GM12873 (cell line): ENCODE measurements around the gene POLQ.

Source experiments
- CTCF ChIP-seq: IDR thresholded peaks from 2 replicates; pipeline ENCODE4 v1.5.1; 2012; ENCODE audit warnings: low read depth, mild to moderate bottlenecking, moderate library complexity, low read length, control low read depth; ENCODE audit not compliant: insufficient read depth; ENCODE audit errors: missing control alignments

POLQ gene

DNA sequence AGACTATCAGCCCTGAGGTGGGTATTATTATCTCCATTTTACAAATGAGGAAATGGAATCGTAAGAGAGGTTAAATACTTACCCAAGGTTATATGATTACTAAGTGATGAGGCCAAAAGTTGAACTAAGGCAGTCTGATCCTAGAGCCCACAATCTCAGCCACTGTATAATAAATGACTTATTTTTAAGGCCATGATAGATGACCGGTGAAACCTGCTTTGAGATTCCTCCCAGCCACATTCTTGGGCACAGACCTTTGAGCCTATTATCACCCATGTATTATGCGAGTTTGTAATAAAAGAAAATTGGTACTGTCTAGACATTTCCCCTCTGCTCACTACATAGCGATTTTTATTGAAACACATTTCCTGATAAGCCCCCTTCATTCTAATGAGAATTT lies 37.4 kb downstream of the POLQ start:
- no peak for TF ChIP-seq CTCF

GRCh38 chr3:121505256-121505655 lies 40.5 kb downstream of the POLQ start:
- TF ChIP-seq CTCF = no peak

DNA sequence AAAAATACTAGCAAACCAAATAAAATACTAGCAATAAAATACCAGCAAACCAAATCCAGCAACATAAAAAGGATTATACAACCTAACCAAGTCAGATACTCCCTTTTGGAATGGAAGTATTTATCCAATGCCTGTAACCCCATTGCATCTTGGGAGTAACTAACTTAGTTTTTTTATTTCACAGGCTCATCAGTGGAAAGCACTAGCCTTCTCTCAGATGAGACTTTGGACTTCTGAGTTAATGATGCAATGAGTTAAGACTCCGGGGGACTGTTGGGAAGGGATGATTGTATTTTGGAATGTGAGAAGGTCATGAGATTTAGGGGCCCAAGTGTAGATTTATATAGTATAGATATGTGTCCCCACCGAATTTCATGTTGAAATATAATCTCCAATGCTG lies 41.2 kb downstream of the POLQ start:
- no peak for TF ChIP-seq CTCF

GRCh38 chr3:121496786-121497185 lies 49.0 kb downstream of the POLQ start:
- TF ChIP-seq CTCF = no peak

GRCh38 chr3:121493431-121493830 lies 52.4 kb downstream of the POLQ start:
- TF ChIP-seq CTCF = no peak

DNA sequence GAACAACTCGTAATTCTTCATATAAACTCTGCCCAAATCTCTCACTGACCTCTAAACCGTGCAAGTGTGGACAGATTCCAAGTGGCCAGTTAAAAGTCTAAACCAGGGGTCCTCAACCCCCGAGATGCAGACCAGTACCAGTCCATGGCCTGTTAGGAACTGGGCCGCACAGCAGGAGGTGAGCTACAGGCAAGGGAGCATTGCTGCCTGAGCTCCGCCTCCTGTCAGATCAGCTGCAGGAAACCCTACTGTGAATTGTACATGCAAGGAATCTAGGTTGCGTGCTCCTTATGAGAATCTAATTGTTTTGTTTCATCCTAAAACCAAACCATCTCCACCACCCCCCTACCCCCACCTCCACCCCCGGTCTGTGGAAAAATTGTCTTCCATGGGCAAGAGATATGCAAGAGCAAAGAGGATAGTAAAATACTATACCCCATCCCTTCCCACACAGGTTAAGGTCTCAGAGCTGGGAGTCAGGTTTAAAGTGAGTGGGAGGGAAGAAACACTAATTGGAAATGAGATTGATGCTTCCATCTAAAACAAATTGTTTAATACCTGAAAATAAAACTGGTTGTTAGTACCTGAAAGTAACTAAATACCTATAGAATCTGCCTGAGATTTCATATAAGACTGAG lies 54.0 kb downstream of the POLQ start:
- no peak for TF ChIP-seq CTCF

DNA sequence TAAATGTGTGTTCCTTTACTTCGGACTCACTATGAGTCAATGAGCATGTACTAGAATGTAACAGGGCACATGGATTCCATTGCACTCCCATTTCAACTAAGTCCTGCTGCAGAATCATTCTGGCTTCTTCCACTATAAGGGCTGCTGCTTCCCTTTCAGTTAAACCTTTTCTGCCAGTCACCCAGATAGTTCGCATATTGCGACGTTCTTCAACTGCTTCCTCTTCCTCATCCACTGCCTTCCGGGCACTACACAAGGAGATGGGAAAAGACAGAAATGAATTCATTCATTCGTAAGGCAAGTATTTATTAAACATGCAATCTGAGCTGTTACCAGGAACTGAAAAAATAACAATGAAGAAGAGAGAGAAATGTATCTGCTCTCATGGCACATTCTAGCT lies 55.6 kb downstream of the POLQ start:
- TF ChIP-seq CTCF = no peak
